HepG2 (cell line): ENCODE results near the gene ECSIT. TPM values are rescaled to one million over a fixed set of nuclear protein-coding genes. Genes with fewer than 3 reads are reported as not detected.

ENCODE experiments used
- CREB1 ChIP-seq, 2 experiments: fragments of 450-650 bp in 1 of 2; IDR thresholded peaks; 2 replicates each; pipeline ENCODE4 v1.6.1; 2016 to 2017; ENCODE audit warnings: control low read depth in 1 of 2, mild to moderate bottlenecking in 1 of 2, missing compliant biosample characterization in 1 of 2, missing genetic modification characterization in 1 of 2
- HCFC1 ChIP-seq: fragments of 150-350 bp; IDR thresholded peaks from 2 replicates; pipeline ENCODE4 v1.6.1; 2014; ENCODE audit warnings: low read depth, low read length
- HOXA7 ChIP-seq: sonication (generic); formaldehyde crosslinking; IDR thresholded peaks from 2 replicates; pipeline ENCODE4 v1.8.1; 2022; ENCODE audit warnings: mild to moderate bottlenecking, missing genetic modification reagents, moderate library complexity
- NR2F2 ChIP-seq: IDR thresholded peaks from 2 replicates; pipeline ENCODE4 v1.6.1; 2012; ENCODE audit warnings: low read depth, inconsistent platforms, borderline replicate concordance
- RNF219 ChIP-seq: sonication (generic); formaldehyde crosslinking; IDR thresholded peaks from 2 replicates; pipeline ENCODE4 v1.5.0; 2020; ENCODE audit warnings: mild to moderate bottlenecking, missing genetic modification reagents
- SP140L ChIP-seq: sonication (generic); formaldehyde crosslinking; IDR thresholded peaks from 2 replicates; pipeline ENCODE4 v1.4.0; 2020; ENCODE audit warnings: missing genetic modification reagents, borderline replicate concordance
- SSRP1 ChIP-seq: IDR thresholded peaks from 2 replicates; pipeline ENCODE4 v1.6.1; 2016; ENCODE audit warnings: control low read depth
- STAG1 ChIP-seq: sonication (generic); formaldehyde crosslinking; IDR thresholded peaks from 2 replicates; pipeline ENCODE4 v1.4.0; 2020; ENCODE audit warnings: missing genetic modification reagents
- ZBTB44 ChIP-seq: sonication (generic); formaldehyde crosslinking; IDR thresholded peaks from 2 replicates; pipeline ENCODE4 v1.4.0; 2020; ENCODE audit warnings: missing genetic modification reagents
- ZFP36 ChIP-seq: fragments of 150-350 bp; IDR thresholded peaks from 2 replicates; pipeline ENCODE4 v1.6.1; 2018; ENCODE audit warnings: borderline replicate concordance, low read length, low read depth; ENCODE audit not compliant: partially characterized antibody
- ZNF30 ChIP-seq: sonication (generic); formaldehyde crosslinking; IDR thresholded peaks from 2 replicates; pipeline ENCODE4 v1.5.0; 2020; ENCODE audit warnings: mild to moderate bottlenecking, missing genetic modification reagents
- ZNF318 ChIP-seq: sonication (generic); formaldehyde crosslinking; IDR thresholded peaks from 2 replicates; pipeline ENCODE4 v1.4.0; 2020; ENCODE audit warnings: mild to moderate bottlenecking, missing genetic modification reagents
- ZNF382 ChIP-seq: sonication (generic); formaldehyde crosslinking; IDR thresholded peaks from 2 replicates; pipeline ENCODE4 v1.5.0; 2020; ENCODE audit warnings: missing genetic modification reagents, mild to moderate bottlenecking, borderline replicate concordance
- ZNF451 ChIP-seq: sonication (generic); formaldehyde crosslinking; IDR thresholded peaks from 2 replicates; pipeline ENCODE4 v1.5.0; 2020; ENCODE audit warnings: mild to moderate bottlenecking, missing genetic modification reagents
- ZNF704 ChIP-seq: sonication (generic); formaldehyde crosslinking; IDR thresholded peaks from 2 replicates; pipeline ENCODE4 v1.8.1; 2023; ENCODE audit warnings: mild to moderate bottlenecking, inconsistent platforms, moderate library complexity, missing genetic modification reagents, borderline replicate concordance
- ZNF75D ChIP-seq: sonication (generic); formaldehyde crosslinking; IDR thresholded peaks from 2 replicates; pipeline ENCODE4 v1.8.1; 2023; ENCODE audit warnings: missing genetic modification reagents, mild to moderate bottlenecking, borderline replicate concordance
- polyA plus RNA-seq, 8 experiments: library from polyadenylated mRNA; depleted of rRNA in 3 of 8; stranded (reverse) in 7 of 8; unstranded in 1 of 8; fragments of >200 nt; fragmentation: Illumina TruSeq in 4 of 8; extraction: Trizol in 4 of 8; gene quantifications; 2 replicates each; pipeline versions ENCODE4 v1.2.1 to v1.2.3, GENCODE V29; 2011 to 2016; ENCODE audit warnings: low read depth in 4 of 8, missing spikeins in 1 of 8, mixed read lengths in 1 of 8; ENCODE audit not compliant: insufficient read depth in 1 of 8
- total RNA-seq, 5 experiments: library from RNA; depleted of rRNA; stranded (reverse); fragments of >200 nt; fragmentation: Illumina TruSeq; extraction: Trizol; gene quantifications; 2 replicates each; pipeline ENCODE4 v1.2.3, GENCODE V29; 2016; ENCODE audit warnings: low read depth in 1 of 5

ECSIT gene
- total and polyA plus RNA-seq, 2 of the 13 experiments (the other 11 are each of a cell fraction or from before 2014, with no cell fraction given) = 36.4 to 62.3 TPM

- 0 out of 2 replicates have a peak, but pooled peaks have one; percentile 33 for TF ChIP-seq ZNF318 (CRISPR knock-in tag)
- TF ChIP-seq STAG1 = peak; percentile 86
- TF ChIP-seq HOXA7 (CRISPR knock-in tag) = no peak
- peak; percentile 51; the same call in 1 of the 2 replicates for TF ChIP-seq ZNF704 (CRISPR knock-in tag)
- TF ChIP-seq ZNF382 (CRISPR knock-in tag) = no peak
- TF ChIP-seq CREB1 (IDR thresholded peaks at IDR 0.05) = no peak
- TF ChIP-seq CREB1 (CRISPR knock-in tag; IDR thresholded peaks at IDR 0.05) = no peak
- TF ChIP-seq ZNF30 (CRISPR knock-in tag) = no peak
- TF ChIP-seq ZFP36 = no peak
- no peak for TF ChIP-seq SP140L
- TF ChIP-seq RNF219 = no peak
- TF ChIP-seq NR2F2 = no peak; the same call in 1 of the 2 replicates
- TF ChIP-seq ZNF451 (CRISPR knock-in tag) = peak; percentile 95
- no peak for TF ChIP-seq HCFC1
- 0 out of 2 replicates have a peak, but pooled peaks have one; percentile 64 for TF ChIP-seq ZBTB44 (CRISPR knock-in tag)
- 0 out of 2 replicates have a peak, but pooled peaks have one; percentile 46 for TF ChIP-seq ZNF75D
- no peak for TF ChIP-seq SSRP1 (CRISPR knock-in tag)
Observed at GRCh38 chr19:11482384-11483050, 46.4 kb downstream of the ECSIT start (continued).
